Liver (tissue), 9 donors: ENCODE measurements around the gene ERICH2. TPM values are rescaled to one million over a fixed set of nuclear protein-coding genes. Genes with fewer than 3 reads are reported as not detected.

Source experiments
- DNase-seq: peaks from one replicate; pipeline ENCODE4 v3.0.0-alpha.2; 2017; ENCODE audit warnings: low spot score
- H3K27ac ChIP-seq, 2 donors: one replicate each; pipeline ENCODE4 v1.7.0; 2013; ENCODE audit warnings: inconsistent platforms in 2 of 2, low read length in 2 of 2, control low read depth in 1 of 2, low read depth in 1 of 2, mild to moderate bottlenecking in 1 of 2
- H3K27me3 ChIP-seq, 4 donors: one replicate each; pipeline versions ENCODE4 v1.6.1 to v1.7.0; 2013; ENCODE audit warnings: low read length in 3 of 4, inconsistent platforms in 1 of 4, mild to moderate bottlenecking in 1 of 4, moderate library complexity in 1 of 4; ENCODE audit not compliant: control insufficient read depth in 4 of 4, insufficient read depth in 4 of 4
- H3K36me3 ChIP-seq, 4 donors: one replicate each; pipeline versions ENCODE4 v1.6.1 to v1.7.0; 2013; ENCODE audit warnings: low read length in 3 of 4, mild to moderate bottlenecking in 3 of 4, low read depth in 1 of 4, moderate library complexity in 1 of 4; ENCODE audit not compliant: control insufficient read depth in 4 of 4, insufficient read depth in 3 of 4
- H3K4me1 ChIP-seq, 4 donors: one replicate each; pipeline versions ENCODE4 v1.6.1 to v1.7.0; 2013; ENCODE audit warnings: low read length in 3 of 4, mild to moderate bottlenecking in 3 of 4, moderate library complexity in 1 of 4; ENCODE audit not compliant: control insufficient read depth in 4 of 4, insufficient read depth in 4 of 4
- H3K4me3 ChIP-seq, 3 donors: one replicate each; pipeline versions ENCODE4 v1.6.1 to v1.7.0; 2013; ENCODE audit warnings: low read length in 3 of 3, control low read depth in 1 of 3, low read depth in 1 of 3, mild to moderate bottlenecking in 1 of 3
- H3K9ac ChIP-seq, 2 donors: one replicate each; pipeline ENCODE4 v1.7.0; 2013; ENCODE audit warnings: low read length in 2 of 2, mild to moderate bottlenecking in 2 of 2, moderate library complexity in 2 of 2, control low read depth in 1 of 2, low read depth in 1 of 2
- H3K9me3 ChIP-seq, 4 donors: one replicate each; pipeline versions ENCODE4 v1.6.1 to v1.7.0; 2013; ENCODE audit warnings: low read length in 3 of 4; ENCODE audit not compliant: control insufficient read depth in 4 of 4
- ATF3 ChIP-seq: IDR thresholded peaks from 2 replicates; pipeline ENCODE4 v1.6.1; 2016; ENCODE audit warnings: antibody characterized with exemption
- CTCF ChIP-seq: fragments of 150-350 bp; IDR thresholded peaks from 2 replicates; pipeline ENCODE4 v1.5.1; 2017; ENCODE audit warnings: improper control_type of control experiment, low read depth, low read length; ENCODE audit not compliant: missing input control
- EGR1 ChIP-seq, 2 donors: IDR thresholded peaks; 2 replicates each; pipeline ENCODE4 v1.6.1; 2016 to 2018; ENCODE audit warnings: antibody characterized with exemption in 2 of 2, low read depth in 2 of 2
- FOXA1 ChIP-seq: IDR thresholded peaks from 2 replicates; pipeline ENCODE4 v1.6.1; 2016; ENCODE audit warnings: antibody characterized with exemption
- FOXA2 ChIP-seq: IDR thresholded peaks from 2 replicates; pipeline ENCODE4 v1.6.1; 2016; ENCODE audit warnings: antibody characterized with exemption
- GABPA ChIP-seq, 2 donors: IDR thresholded peaks in 1 of 2; conservative IDR thresholded peaks in 1 of 2; 2 replicates each; pipeline ENCODE4 v1.6.1; 2016; ENCODE audit warnings: antibody characterized with exemption in 2 of 2, mild to moderate bottlenecking in 1 of 2, moderate library complexity in 1 of 2
- HNF4A ChIP-seq, 2 donors: conservative IDR thresholded peaks; 2 replicates each; pipeline ENCODE4 v1.6.1; 2016; ENCODE audit warnings: antibody characterized with exemption in 2 of 2, mild to moderate bottlenecking in 2 of 2
- HNF4G ChIP-seq: IDR thresholded peaks from 2 replicates; pipeline ENCODE4 v1.6.1; 2016; ENCODE audit warnings: antibody characterized with exemption
- JUND ChIP-seq, 2 donors: IDR thresholded peaks; 2 replicates each; pipeline ENCODE4 v1.6.1; 2016; ENCODE audit warnings: antibody characterized with exemption in 2 of 2
- MAX ChIP-seq: IDR thresholded peaks from 2 replicates; pipeline ENCODE4 v1.6.1; 2016; ENCODE audit warnings: antibody characterized with exemption
- NR2F2 ChIP-seq: IDR thresholded peaks from 2 replicates; pipeline ENCODE4 v1.6.1; 2016; ENCODE audit warnings: antibody characterized with exemption
- RAD21 ChIP-seq, 2 donors: IDR thresholded peaks; 2 replicates each; pipeline ENCODE4 v1.6.1; 2016; ENCODE audit warnings: antibody characterized with exemption in 2 of 2, mild to moderate bottlenecking in 2 of 2
- REST ChIP-seq: IDR thresholded peaks from 2 replicates; pipeline ENCODE4 v1.6.1; 2016; ENCODE audit warnings: antibody characterized with exemption, mild to moderate bottlenecking
- RXRA ChIP-seq, 2 donors: IDR thresholded peaks; 2 replicates each; pipeline ENCODE4 v1.6.1; 2017 to 2018; ENCODE audit warnings: antibody characterized with exemption in 2 of 2, mild to moderate bottlenecking in 1 of 2
- SP1 ChIP-seq: IDR thresholded peaks from 2 replicates; pipeline ENCODE4 v1.6.1; 2018; ENCODE audit warnings: antibody characterized with exemption, mild to moderate bottlenecking
- TAF1 ChIP-seq: conservative IDR thresholded peaks from 2 replicates; pipeline ENCODE4 v1.6.1; 2016; ENCODE audit warnings: antibody characterized with exemption, mild to moderate bottlenecking
- YY1 ChIP-seq: IDR thresholded peaks from 2 replicates; pipeline ENCODE4 v1.6.1; 2016; ENCODE audit warnings: antibody characterized with exemption, mild to moderate bottlenecking
- ZBTB33 ChIP-seq: IDR thresholded peaks from 2 replicates; pipeline ENCODE4 v1.6.1; 2016; ENCODE audit warnings: antibody characterized with exemption
- WGBS: extraction: QIAGEN DNeasy Blood & Tissue Kit; methylation state at CpG from one replicate; pipeline ENCODE4 v1.1.7; 2013; 5-methylcytosine and 5-hydroxymethylcytosine counted together
- polyA plus RNA-seq, 2 donors: library from polyadenylated mRNA; stranded (reverse) in 1 of 2; unstranded in 1 of 2; fragments of 200-250 nt in 1 of 2; fragments of >200 nt in 1 of 2; fragmentation: Nextera tagmentation in 1 of 2; extraction: Ambion mirVana in 1 of 2; gene quantifications; one replicate each; pipeline versions ENCODE4 v1.2.1 to v1.2.3, GENCODE V29; 2013 to 2015
- total RNA-seq, 2 donors: library from RNA; depleted of rRNA; stranded (reverse); fragments of >200 nt; gene quantifications; one replicate each; pipeline ENCODE4 v1.2.3, GENCODE V29; 2014
- donor health status: healthy.
- donor health status: healthy.
- donor health status: healthy.
- donor health status: healthy.
- donor health status: healthy.

ERICH2 gene
- total and polyA plus RNA-seq, 4 donors: 0.39 to 3.0 (median 0.42) TPM; not detected in 1

GRCh38 chr2:170739507-170740046 lies 30.6 kb upstream of the ERICH2 start:
- H3K4me1 ChIP-seq: peaks cover 0 to 7% (median 3%) of the 10 kb centered on the region in 4 donors
- H3K27ac ChIP-seq: no peak overlapping the region
- no peak overlapping the region for H3K4me3 ChIP-seq
- no peaks in the 10 kb centered on the region for H3K27me3 ChIP-seq
- 88% methylated on average over 3 of the region's 3 CpGs for WGBS
- no peaks in the 10 kb centered on the region for H3K9me3 ChIP-seq
- TF ChIP-seq CTCF: no peak
- no peak for TF ChIP-seq NR2F2
- TF ChIP-seq JUND (IDR thresholded peaks at IDR 0.05): no peak
- no peak overlapping the region for H3K9ac ChIP-seq
- no peak for DNase-seq
- no peaks in the 10 kb centered on the region for H3K36me3 ChIP-seq

- DNase-seq: peak; percentile 46
- Histone ChIP-seq H3K9ac (no peak overlapping the region), H3K27ac (no peak overlapping the region), H3K4me3 (no peak overlapping the region), H3K9me3 (no peaks in the 10 kb centered on the region), H3K4me1 (peaks cover 1 to 10% (median 5%) of the 10 kb centered on the region in 4 donors), H3K36me3 (no peaks in the 10 kb centered on the region), H3K27me3 (no peaks in the 10 kb centered on the region)
- TF ChIP-seq ATF3: no peak
- no peak for TF ChIP-seq TAF1
- no peak for TF ChIP-seq NR2F2
- no peak for TF ChIP-seq YY1
- TF ChIP-seq RXRA (IDR thresholded peaks at IDR 0.05): no peak
- TF ChIP-seq RAD21 (IDR thresholded peaks at IDR 0.05): no peak
- TF ChIP-seq CTCF: no peak
- TF ChIP-seq REST: no peak
- TF ChIP-seq ZBTB33: no peak
- no peak for TF ChIP-seq SP1
- no peak for TF ChIP-seq EGR1 (IDR thresholded peaks at IDR 0.05; ENCODE audit: low read depth in 2 of 2)
- no peak for TF ChIP-seq HNF4A (conservative IDR thresholded peaks at IDR 0.05)
- TF ChIP-seq FOXA1: no peak
- TF ChIP-seq MAX: no peak
- TF ChIP-seq HNF4G: no peak
- TF ChIP-seq FOXA2: no peak
- TF ChIP-seq GABPA (IDR thresholded peaks at IDR 0.05 in 1 of 2, conservative IDR thresholded peaks at IDR 0.05 in 1 of 2): no peak
- TF ChIP-seq JUND (IDR thresholded peaks at IDR 0.05): no peak
- WGBS: 81% methylated on average over 4 of the region's 4 CpGs
These were observed 29.5 kb upstream of the ERICH2 start for GRCh38 chr2:170740660-170741059.
